ENCODE results near the gene MRGPRF.

- TF ChIP-seq CTCF (IDR thresholded peaks at IDR 0.05), result no peak
- TF ChIP-seq POLR2A (IDR thresholded peaks at IDR 0.05), result no peak
Observed at GRCh38 chr11:68960294-68961071, 52.6 kb downstream of the MRGPRF start.
